ENCODE measurements around the gene CCKAR. TPM values are rescaled to one million over a fixed set of nuclear protein-coding genes. Genes with fewer than 3 reads are reported as not detected.

CCKAR gene
- total and polyA plus RNA-seq, 7 donors: not detected

GRCh38 chr4:26466578-26467270 lies 23.6 kb downstream of the CCKAR start:
- intact Hi-C loops (cut with DNase I): no loop called here
- Histone ChIP-seq H3K9me3 (no peaks in the 10 kb centered on the region), H3K27ac (no peak overlapping the region), H3K36me3 (ENCODE audit: insufficient read depth in 1 of 2, low read depth in 1 of 2) (no peaks in the 10 kb centered on the region), H3K4me1 (no peaks in the 10 kb centered on the region), H3K27me3 (ENCODE audit: insufficient read depth in 3 of 3, low read length in 2 of 3) (no peaks in the 10 kb centered on the region), H3K4me3 (no peak overlapping the region)
- TF ChIP-seq CTCF (IDR thresholded peaks at IDR 0.05): no peak
- DNase-seq: no peak
- no peak for ATAC-seq
- WGBS, 3 donors: 81 to 91% (median 87%) methylated on average over 10 of the region's 10 CpGs

GRCh38 chr4:26464420-26465095 lies 25.7 kb downstream of the CCKAR start:
- WGBS, 3 donors: 94 to 98% (median 97%) methylated on average over 14 of the region's 14 CpGs
- ATAC-seq (no peak), DNase-seq (no peak)
- H3K4me1 ChIP-seq: no peaks in the 10 kb centered on the region
- H3K36me3 ChIP-seq (ENCODE audit: insufficient read depth in 1 of 2, low read depth in 1 of 2): no peaks in the 10 kb centered on the region
- no peak overlapping the region for H3K27ac ChIP-seq
- TF ChIP-seq CTCF (IDR thresholded peaks at IDR 0.05): no peak
- no peaks in the 10 kb centered on the region for H3K9me3 ChIP-seq
- no peak overlapping the region for H3K4me3 ChIP-seq
- intact Hi-C loops (cut with DNase I): loop anchor here in 1 of 2 donors (5.0 kb wide), 1 partner anchor 548 kb away; no protein-coding TSS in a partner anchor
- no peaks in the 10 kb centered on the region for H3K27me3 ChIP-seq (ENCODE audit: insufficient read depth in 3 of 3, low read length in 2 of 3)

GRCh38 chr4:26463386-26463785 lies 26.9 kb downstream of the CCKAR start:
- no peak for DNase-seq
- intact Hi-C loops (cut with DNase I): loop anchor here in 1 of 2 donors (5.0 kb wide), 1 partner anchor 549 kb away; no protein-coding TSS in a partner anchor
- TF ChIP-seq CTCF (IDR thresholded peaks at IDR 0.05): no peak
- ATAC-seq: no peak
- Histone ChIP-seq H3K9me3 (no peaks in the 10 kb centered on the region), H3K27ac (no peak overlapping the region), H3K4me1 (no peaks in the 10 kb centered on the region), H3K27me3 (ENCODE audit: insufficient read depth in 3 of 3, low read length in 2 of 3) (no peaks in the 10 kb centered on the region), H3K4me3 (no peak overlapping the region), H3K36me3 (ENCODE audit: insufficient read depth in 1 of 2, low read depth in 1 of 2) (no peaks in the 10 kb centered on the region)
- 40 to 65% (median 55%) methylated on average over 2 of the region's 2 CpGs for WGBS, 3 donors

- Histone ChIP-seq H3K36me3 (ENCODE audit: insufficient read depth in 1 of 2, low read depth in 1 of 2) (no peaks in the 10 kb centered on the region), H3K4me3 (no peak overlapping the region), H3K27ac (no peak overlapping the region), H3K9me3 (no peaks in the 10 kb centered on the region), H3K27me3 (ENCODE audit: insufficient read depth in 3 of 3, low read length in 2 of 3) (no peaks in the 10 kb centered on the region), H3K4me1 (no peaks in the 10 kb centered on the region)
- DNase-seq (no peak), ATAC-seq (no peak)
- intact Hi-C loops (cut with DNase I): loop anchor here in 1 of 2 donors (5.0 kb wide), 1 partner anchor 549 kb away; no protein-coding TSS in a partner anchor
- WGBS, 3 donors: 16 to 36% (median 19%) methylated on average over 2 of the region's 2 CpGs
- TF ChIP-seq CTCF (IDR thresholded peaks at IDR 0.05): no peak
These were observed 27.4 kb downstream of the CCKAR start for GRCh38 chr4:26462874-26463273.

All from psoas muscle (tissue), 8 donors.